Tibial artery (tissue), 4 donors: ENCODE results near the gene CNKSR1.

Experiments
- DNase-seq, 2 donors: peaks; one replicate each; pipeline ENCODE4 v3.0.0-alpha.2; 2019
- H3K27ac ChIP-seq, 2 donors: fragments of 200-600 bp; sonication (generic) in 1 of 2; 1 replicate in 1 of 2; 2 replicates in 1 of 2; pipeline ENCODE4 v1.5.1; 2018 to 2019; ENCODE audit warnings: mild to moderate bottlenecking in 1 of 2
- H3K27me3 ChIP-seq, 2 donors: fragments of 200-600 bp; sonication (generic) in 1 of 2; one replicate each; pipeline versions ENCODE4 v1.5.1 to v1.6.0; 2016 to 2019
- H3K36me3 ChIP-seq, 3 donors: fragments of 200-600 bp; sonication (generic) in 2 of 3; one replicate each; pipeline ENCODE4 v1.5.1; 2016 to 2019; ENCODE audit warnings: mild to moderate bottlenecking in 2 of 3
- H3K4me1 ChIP-seq, 4 donors: fragments of 200-600 bp; sonication (generic) in 2 of 4; 1 replicate in 3 of 4; 2 replicates in 1 of 4; pipeline ENCODE4 v1.5.1; 2016 to 2019
- H3K4me3 ChIP-seq, 2 donors: fragments of 200-600 bp; sonication (generic) in 1 of 2; 1 replicate in 1 of 2; 2 replicates in 1 of 2; pipeline ENCODE4 v1.5.1; 2018 to 2019; ENCODE audit warnings: mild to moderate bottlenecking in 2 of 2
- H3K9me3 ChIP-seq, 3 donors: fragments of 200-600 bp; sonication (generic) in 1 of 3; one replicate each; pipeline ENCODE4 v1.5.1; 2016 to 2019
- CTCF ChIP-seq, 2 experiments: fragments of 200-600 bp in 1 of 2; fragments of 450-650 bp in 1 of 2; IDR thresholded peaks; one replicate each; pipeline ENCODE4 v1.5.1; 2017 to 2019; ENCODE audit warnings: antibody characterized with exemption in 2 of 2, mild to moderate bottlenecking in 1 of 2, moderate library complexity in 1 of 2
- intact Hi-C: fragments of 100-400 bp; cut with DNase I; formaldehyde crosslinking; loops from one replicate; pipeline ENCODE4 v1.15.0; 2023; ENCODE audit warnings: low total_unique reads

CNKSR1 gene

GRCh38 chr1:26233903-26234643 is 56.8 kb downstream of the CNKSR1 start, which contains the start of gene CEP85:
TSS of gene CEP85 (plus strand) at chr1:26234200. CDS start at chr1:26239784, 5,584 bp downstream.
- intact Hi-C loops: no loop called here
- Histone ChIP-seq H3K36me3 (no peaks in the 10 kb centered on the region), H3K27me3 (peaks cover 0 to 3% of the 10 kb centered on the region in 2 donors), H3K9me3 (no peaks in the 10 kb centered on the region), H3K27ac (peak within 1 kb of the TSS; percentile 75 to 88), H3K4me1 (peaks cover 0 to 10% (median 4%) of the 10 kb centered on the region in 4 donors), H3K4me3 (peak within 1 kb of the TSS; percentile 69 to 82)
- DNase-seq: peak; percentile 96 to 98
- TF ChIP-seq CTCF (IDR thresholded peaks at IDR 0.05): peak; percentile 54 to 64

GRCh38 chr1:26234644-26235370 is 57.5 kb downstream of the CNKSR1 start:
- Histone ChIP-seq H3K27ac (peak overlapping the region; percentile 75 to 88), H3K4me3 (peak overlapping the region; percentile 69 to 82), H3K9me3 (no peaks in the 10 kb centered on the region), H3K4me1 (peaks cover 0 to 10% (median 4%) of the 10 kb centered on the region in 4 donors), H3K27me3 (no peaks in the 10 kb centered on the region), H3K36me3 (no peaks in the 10 kb centered on the region)
- no peak for TF ChIP-seq CTCF (IDR thresholded peaks at IDR 0.05)
- no peak for DNase-seq
- intact Hi-C loops: no loop called here

- Histone ChIP-seq H3K9me3 (no peaks in the 10 kb centered on the region), H3K4me3 (no peak overlapping the region), H3K4me1 (peaks cover 0 to 10% (median 4%) of the 10 kb centered on the region in 4 donors), H3K27ac (no peak overlapping the region), H3K36me3 (no peaks in the 10 kb centered on the region), H3K27me3 (no peaks in the 10 kb centered on the region)
- no peak for TF ChIP-seq CTCF (IDR thresholded peaks at IDR 0.05)
- intact Hi-C loops: no loop called here
- no peak for DNase-seq
These were observed 60.1 kb downstream of the CNKSR1 start for GRCh38 chr1:26237230-26237966.
